Prostate gland (tissue), 2 donors: ENCODE results near the gene DLL4.

Experiments
- CTCF ChIP-seq, 4 experiments: fragments of 200-600 bp in 2 of 4; fragments of 450-650 bp in 2 of 4; sonication (generic) in 2 of 4; IDR thresholded peaks; 1 replicate in 3 of 4; 2 replicates in 1 of 4; pipeline ENCODE4 v1.5.1; 2016 to 2019; ENCODE audit warnings: antibody characterized with exemption in 4 of 4, mild to moderate bottlenecking in 2 of 4, moderate library complexity in 2 of 4
- POLR2A ChIP-seq: fragments of 450-650 bp; IDR thresholded peaks from one replicate; pipeline ENCODE4 v1.6.1; 2016; ENCODE audit warnings: antibody characterized with exemption, mild to moderate bottlenecking

- TF ChIP-seq CTCF (IDR thresholded peaks at IDR 0.05) = no peak
- TF ChIP-seq POLR2A = no peak
Observed at GRCh38 chr15:40978562-40978961, 49.4 kb downstream of the DLL4 start.
